Ectodermal cell (in vitro differentiated cells): ENCODE measurements around the gene UBASH3B.

Source experiments
- H3K27ac ChIP-seq: 2 replicates; pipeline ENCODE4 v1.7.0; 2013; ENCODE audit warnings: mild to moderate bottlenecking, low read depth, low read length; ENCODE audit not compliant: insufficient read depth, poor library complexity, severe bottlenecking
- H3K27me3 ChIP-seq: 2 replicates; pipeline ENCODE4 v1.7.0; 2013; ENCODE audit warnings: mild to moderate bottlenecking, low read length; ENCODE audit not compliant: insufficient read depth, control insufficient read depth, poor library complexity, severe bottlenecking
- H3K36me3 ChIP-seq: one replicate; pipeline ENCODE4 v1.7.0; 2013; ENCODE audit warnings: low read length; ENCODE audit not compliant: control insufficient read depth, insufficient read depth
- H3K4me1 ChIP-seq: one replicate; pipeline ENCODE4 v1.7.0; 2013; ENCODE audit warnings: low read length; ENCODE audit not compliant: control insufficient read depth, insufficient read depth
- H3K4me3 ChIP-seq: 2 replicates; pipeline ENCODE4 v1.7.0; 2013; ENCODE audit warnings: low read depth, low read length, control low read depth; ENCODE audit not compliant: insufficient read depth
- H3K9me3 ChIP-seq: 2 replicates; pipeline ENCODE4 v1.7.0; 2013; ENCODE audit warnings: mild to moderate bottlenecking, low read length, moderate library complexity; ENCODE audit not compliant: control insufficient read depth
- WGBS, 2 experiments: methylation state at CpG; one replicate each; pipeline ENCODE4 v1.1.7; 2013; ENCODE audit warnings: missing lambda C conversion rate in 2 of 2; 5-methylcytosine and 5-hydroxymethylcytosine counted together

The UBASH3B gene

DNA sequence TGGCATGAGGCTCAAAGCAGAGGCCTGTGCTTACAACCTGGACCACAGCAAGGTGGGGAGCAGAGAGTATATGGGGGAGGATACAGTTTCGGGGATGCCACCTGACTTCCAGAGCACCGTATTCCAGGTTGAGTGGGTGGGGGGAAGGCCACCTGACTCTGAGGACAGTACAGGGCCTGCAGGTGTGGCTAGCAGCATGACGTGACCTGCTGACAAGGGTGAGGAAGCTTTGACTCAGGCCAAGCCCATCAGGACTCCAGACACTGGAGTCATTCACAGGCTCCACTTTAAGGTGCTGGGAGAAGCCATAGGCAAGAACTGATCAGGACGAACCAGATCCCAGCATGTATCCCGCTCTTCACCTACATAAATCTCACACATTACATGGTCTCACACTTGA is 148.2 kb downstream of the UBASH3B start:
- 87 to 94% methylated on average over 5 of the region's 5 CpGs for WGBS, 2 experiments
- H3K27ac ChIP-seq: no peak overlapping the region
- no peaks in the 10 kb centered on the region for H3K9me3 ChIP-seq
- H3K4me1 ChIP-seq: no peaks in the 10 kb centered on the region
- no peaks in the 10 kb centered on the region for H3K36me3 ChIP-seq
- H3K4me3 ChIP-seq: no peak overlapping the region
- no peaks in the 10 kb centered on the region for H3K27me3 ChIP-seq

DNA sequence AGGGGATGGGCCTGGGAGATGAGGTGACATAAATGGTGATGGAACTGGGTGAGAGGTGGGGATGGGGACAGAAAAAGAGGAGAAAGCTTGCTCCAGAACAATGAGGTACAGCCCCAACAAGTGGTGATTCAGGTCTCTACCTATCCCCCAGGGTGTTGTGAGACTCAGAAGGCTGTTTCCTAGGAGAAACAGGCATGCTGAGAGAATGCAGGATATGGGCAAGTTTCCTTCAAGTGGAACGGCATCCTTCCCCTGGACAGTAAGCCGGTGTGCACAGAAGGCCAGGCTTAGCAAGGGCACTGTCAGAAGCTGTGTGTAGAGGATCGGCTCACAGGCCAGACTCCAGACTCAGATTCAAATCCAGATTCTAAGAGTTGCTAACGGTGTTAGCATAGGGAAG is 148.6 kb downstream of the UBASH3B start:
- no peak overlapping the region for H3K4me3 ChIP-seq
- no peaks in the 10 kb centered on the region for H3K36me3 ChIP-seq
- H3K27ac ChIP-seq: no peak overlapping the region
- no peaks in the 10 kb centered on the region for H3K4me1 ChIP-seq
- H3K27me3 ChIP-seq: no peaks in the 10 kb centered on the region
- no peaks in the 10 kb centered on the region for H3K9me3 ChIP-seq
- 84 to 85% methylated on average over 4 of the region's 4 CpGs for WGBS, 2 experiments

DNA sequence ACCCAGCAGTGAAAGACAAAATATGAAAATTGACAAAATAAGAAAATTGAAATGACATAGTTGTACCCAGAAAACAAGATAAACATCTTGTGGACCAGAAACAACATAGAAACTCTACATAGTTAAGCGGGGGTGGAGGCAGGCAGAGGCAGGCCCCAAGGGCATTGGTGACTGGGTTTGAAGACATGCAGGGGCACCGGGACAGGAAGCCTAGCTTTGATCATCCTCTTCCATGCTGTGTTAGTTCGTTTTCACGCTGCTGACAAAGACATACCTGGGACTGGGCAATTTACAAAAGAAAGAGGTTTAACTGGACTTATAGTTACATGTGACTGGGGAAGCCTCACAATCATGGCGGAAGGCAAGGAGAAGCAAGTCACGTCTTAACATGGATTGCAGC is 149.3 kb downstream of the UBASH3B start:
- 76 to 80% methylated on average over 6 of the region's 6 CpGs for WGBS, 2 experiments
- no peaks in the 10 kb centered on the region for H3K4me1 ChIP-seq
- no peaks in the 10 kb centered on the region for H3K27me3 ChIP-seq
- H3K9me3 ChIP-seq: no peaks in the 10 kb centered on the region
- no peak overlapping the region for H3K4me3 ChIP-seq
- no peaks in the 10 kb centered on the region for H3K36me3 ChIP-seq
- no peak overlapping the region for H3K27ac ChIP-seq

DNA sequence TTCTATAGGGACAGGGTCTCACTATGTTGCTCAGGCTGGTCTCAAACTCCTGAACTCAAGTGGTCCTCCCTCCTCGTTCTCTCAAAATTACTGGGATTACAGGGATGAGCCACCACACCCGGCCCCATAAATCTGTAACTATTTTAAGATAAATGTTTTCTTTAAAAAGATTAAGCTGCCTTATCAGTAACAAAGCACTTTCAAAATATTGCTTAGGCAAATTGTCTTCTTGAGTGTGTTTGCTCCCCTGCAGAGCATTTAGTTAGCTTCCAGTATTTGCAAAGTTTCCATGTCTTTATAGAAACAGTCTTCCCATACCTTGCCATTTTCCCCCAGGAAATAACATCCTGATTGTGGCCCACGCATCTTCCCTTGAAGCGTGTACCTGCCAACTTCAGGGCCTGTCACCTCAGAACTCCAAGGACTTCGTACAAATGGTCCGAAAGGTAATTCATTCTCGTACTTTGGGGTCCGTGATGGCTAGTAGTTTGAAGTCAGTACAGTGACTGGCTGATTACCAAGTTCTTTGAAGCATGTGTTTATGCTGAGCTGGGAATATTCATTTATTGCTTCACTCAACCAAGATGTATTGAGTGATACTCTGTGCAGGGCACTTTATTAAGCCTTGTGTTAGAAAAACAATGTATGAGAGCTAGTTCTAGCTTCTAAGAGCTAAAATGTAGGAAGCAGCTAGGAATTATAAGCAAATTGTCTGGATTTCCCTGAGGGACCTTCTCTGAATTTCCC is 152.4 kb downstream of the UBASH3B start:
- Histone ChIP-seq H3K9me3 (no peaks in the 10 kb centered on the region), H3K27ac (no peak overlapping the region), H3K4me1 (peaks cover 1% of the 10 kb centered on the region), H3K36me3 (no peaks in the 10 kb centered on the region), H3K27me3 (no peaks in the 10 kb centered on the region), H3K4me3 (no peak overlapping the region)
- WGBS, 2 experiments: 88 to 91% methylated on average over 7 to 8 of the region's 8 CpGs

DNA sequence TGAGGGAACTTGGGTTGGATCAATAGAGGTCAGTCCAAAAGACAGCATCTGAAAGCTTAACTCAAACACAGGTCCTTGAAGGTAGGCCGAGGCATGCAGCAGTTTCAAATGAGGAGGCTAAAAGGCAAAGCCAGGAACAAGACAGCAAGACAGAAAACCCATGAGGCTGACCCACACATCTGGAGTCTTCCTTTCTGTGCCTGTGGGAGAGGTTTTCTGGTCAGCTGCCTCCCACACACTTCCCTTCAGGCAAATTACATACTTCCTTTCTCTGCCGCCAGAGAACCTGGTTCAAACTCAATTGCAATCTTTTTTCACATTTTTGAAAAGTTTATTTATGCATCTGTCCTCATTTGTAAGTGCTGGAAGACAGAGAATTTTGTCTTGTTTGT is 153.0 kb downstream of the UBASH3B start:
- no peaks in the 10 kb centered on the region for H3K27me3 ChIP-seq
- WGBS, 2 experiments: 88% methylated on average over 2 of the region's 2 CpGs
- no peaks in the 10 kb centered on the region for H3K36me3 ChIP-seq
- no peaks in the 10 kb centered on the region for H3K9me3 ChIP-seq
- no peak overlapping the region for H3K27ac ChIP-seq
- no peak overlapping the region for H3K4me3 ChIP-seq
- peaks cover 6% of the 10 kb centered on the region for H3K4me1 ChIP-seq

DNA sequence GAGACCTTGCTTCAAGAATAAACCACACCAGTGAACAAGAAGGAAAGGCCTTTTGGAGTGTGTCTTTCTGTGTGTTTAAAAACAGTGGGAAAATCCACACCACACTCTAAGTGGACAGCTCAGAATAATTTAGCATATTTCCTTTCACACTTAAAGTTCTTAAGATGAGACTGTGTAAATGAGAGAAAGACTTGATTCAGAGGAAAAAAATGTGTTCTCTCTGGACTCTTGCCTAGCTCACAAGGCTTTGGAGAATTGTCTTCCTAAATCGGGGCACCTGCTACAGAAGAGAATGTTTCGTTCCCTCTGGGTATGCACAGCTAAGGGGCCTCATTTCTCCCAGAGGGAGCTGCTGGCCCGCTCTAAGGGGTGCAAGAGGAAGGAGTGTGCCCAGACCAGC is 154.3 kb downstream of the UBASH3B start:
- no peaks in the 10 kb centered on the region for H3K36me3 ChIP-seq
- H3K4me3 ChIP-seq: no peak overlapping the region
- peaks cover 6% of the 10 kb centered on the region for H3K4me1 ChIP-seq
- H3K27me3 ChIP-seq: no peaks in the 10 kb centered on the region
- H3K9me3 ChIP-seq: no peaks in the 10 kb centered on the region
- no peak overlapping the region for H3K27ac ChIP-seq
- WGBS, 2 experiments: 91 to 95% methylated on average over 3 of the region's 3 CpGs

DNA sequence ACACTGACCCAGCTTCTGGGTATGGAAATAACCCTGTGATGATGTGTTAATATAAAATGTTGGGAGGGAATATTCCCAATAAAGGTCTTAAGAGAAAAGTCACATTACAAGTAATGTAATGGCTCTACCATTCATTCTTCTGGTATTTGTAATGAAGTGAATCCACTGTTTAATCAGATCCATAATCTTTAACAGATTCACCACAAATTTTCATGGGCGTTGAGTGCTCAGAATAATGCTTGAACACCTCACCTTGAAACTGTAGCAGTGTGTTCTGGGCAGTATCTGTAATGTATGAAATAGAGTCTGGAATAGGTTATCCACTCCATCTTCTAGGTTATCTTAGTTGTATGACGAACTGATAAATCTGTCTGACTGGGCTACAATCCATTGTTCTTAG is 156.2 kb downstream of the UBASH3B start:
- no peaks in the 10 kb centered on the region for H3K9me3 ChIP-seq
- H3K36me3 ChIP-seq: no peaks in the 10 kb centered on the region
- no peaks in the 10 kb centered on the region for H3K27me3 ChIP-seq
- H3K27ac ChIP-seq: no peak overlapping the region
- no peak overlapping the region for H3K4me3 ChIP-seq
- 96 to 100% methylated on average over 1 to 2 of the region's 2 CpGs for WGBS, 2 experiments
- H3K4me1 ChIP-seq: peaks cover 6% of the 10 kb centered on the region

DNA sequence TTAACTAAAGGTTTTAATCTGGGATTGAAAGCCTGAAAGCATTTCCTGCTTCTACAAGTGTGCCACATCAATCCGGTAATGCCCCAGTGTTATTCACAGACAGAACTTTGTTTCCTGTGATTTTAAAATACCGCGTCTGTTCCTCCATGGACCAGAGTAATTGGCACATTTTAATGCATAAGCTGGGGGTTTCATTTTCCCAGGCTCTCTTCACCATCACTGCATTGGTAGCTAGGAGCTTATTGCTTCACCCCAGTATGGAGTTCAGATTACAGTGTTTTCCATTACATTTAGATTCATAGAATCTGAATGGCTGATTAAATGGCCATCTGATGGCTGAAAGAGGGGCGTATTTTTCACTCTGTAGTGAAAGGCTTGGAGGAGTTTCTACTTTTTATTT is 157.1 kb downstream of the UBASH3B start:
- WGBS, 2 experiments: 66 to 75% methylated on average over 3 to 4 of the region's 4 CpGs
- Histone ChIP-seq H3K9me3 (no peaks in the 10 kb centered on the region), H3K27ac (no peak overlapping the region), H3K27me3 (no peaks in the 10 kb centered on the region), H3K4me1 (peaks cover 6% of the 10 kb centered on the region), H3K36me3 (no peaks in the 10 kb centered on the region), H3K4me3 (no peak overlapping the region)

DNA sequence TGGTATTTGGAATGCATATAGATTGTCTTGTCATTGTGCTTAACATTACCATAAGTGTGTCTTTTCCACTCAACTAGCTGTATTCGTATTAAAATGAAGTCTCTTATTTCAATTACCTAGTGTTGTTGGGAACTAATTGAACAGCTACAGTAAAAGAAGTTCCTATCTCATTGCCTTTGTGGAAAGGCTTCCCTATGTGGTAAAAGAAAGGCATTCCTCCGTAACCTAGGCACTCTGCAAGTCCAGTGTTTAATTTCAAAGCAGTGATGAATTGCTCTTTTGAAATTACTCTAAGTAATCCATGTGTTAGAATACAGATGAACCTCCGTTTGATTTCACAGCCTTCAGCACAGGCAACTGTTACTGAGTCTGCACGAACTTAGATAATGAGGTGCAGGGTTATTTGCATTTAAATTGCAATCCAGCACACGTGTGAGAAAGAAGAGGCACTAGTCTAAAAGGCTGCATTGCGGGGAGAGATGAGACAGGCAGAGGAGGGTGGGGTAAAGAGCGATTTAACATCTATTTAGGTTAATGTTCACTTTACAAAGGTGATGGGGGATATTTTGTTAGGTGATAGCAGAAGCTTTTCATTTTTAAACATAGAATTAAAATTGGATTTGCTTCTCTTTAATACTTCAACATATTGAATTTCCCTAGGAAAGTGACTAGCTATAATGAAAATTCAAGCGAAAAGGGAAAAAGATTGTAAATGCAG is 157.8 kb downstream of the UBASH3B start:
- no peak overlapping the region for H3K4me3 ChIP-seq
- WGBS, 2 experiments: 6 to 22% methylated on average over 6 to 8 of the region's 8 CpGs
- peaks cover 6% of the 10 kb centered on the region for H3K4me1 ChIP-seq
- no peaks in the 10 kb centered on the region for H3K36me3 ChIP-seq
- H3K27me3 ChIP-seq: no peaks in the 10 kb centered on the region
- no peaks in the 10 kb centered on the region for H3K9me3 ChIP-seq
- H3K27ac ChIP-seq: no peak overlapping the region

DNA sequence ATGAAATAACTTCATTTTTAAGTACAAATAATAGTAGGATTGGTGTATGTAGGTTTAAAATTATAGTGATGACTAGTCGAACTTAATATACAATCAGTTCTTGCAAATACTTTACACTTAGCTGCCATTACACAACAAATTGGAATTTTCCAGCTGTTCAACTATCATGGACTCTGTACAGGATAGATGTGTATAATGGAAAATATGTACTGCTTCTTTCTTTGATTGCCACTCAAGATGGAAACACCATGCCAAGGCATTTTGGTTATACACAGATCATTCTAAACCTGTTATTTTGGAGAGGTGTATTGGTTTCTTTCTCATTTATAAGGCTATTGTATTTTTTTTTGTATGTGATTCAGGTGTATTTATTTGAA is 158.4 kb downstream of the UBASH3B start:
- Histone ChIP-seq H3K27ac (no peak overlapping the region), H3K27me3 (no peaks in the 10 kb centered on the region), H3K4me3 (no peak overlapping the region), H3K4me1 (peaks cover 6% of the 10 kb centered on the region), H3K9me3 (no peaks in the 10 kb centered on the region), H3K36me3 (no peaks in the 10 kb centered on the region)
- WGBS, 2 experiments: no CpG with 5 or more reads among the region's 1 CpG
